Measurements from ENCODE around the gene LDLRAD4. TPM values are rescaled to one million over a fixed set of nuclear protein-coding genes. Genes with fewer than 3 reads are reported as not detected.

LDLRAD4 gene
- total RNA-seq, 1 donor: 0.43 TPM

DNA sequence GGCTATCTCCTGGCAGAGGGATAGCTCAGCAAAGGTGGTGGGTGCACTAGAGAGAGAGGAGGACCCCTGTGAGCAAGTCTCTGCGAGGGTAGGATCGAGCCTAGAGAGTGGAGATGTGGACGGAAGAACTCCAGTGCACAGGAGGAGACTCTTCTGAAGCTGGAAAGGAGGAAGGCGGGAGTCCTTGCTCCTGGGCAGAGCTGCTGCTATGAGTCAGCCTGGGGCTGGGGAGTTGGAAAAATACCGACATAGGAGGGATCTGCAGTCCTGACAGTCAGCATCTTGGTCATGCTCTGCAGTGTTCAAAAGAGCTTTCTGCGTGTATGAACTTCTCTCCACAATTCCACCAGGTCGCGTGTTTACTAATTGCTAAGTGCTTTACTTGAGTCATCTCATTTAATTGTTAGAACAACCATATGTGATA is 233.8 kb downstream of the LDLRAD4 start:
- H3K4me3 ChIP-seq (ENCODE audit: low read depth, low read length): no peak overlapping the region
- no peak for TF ChIP-seq CTCF (IDR thresholded peaks at IDR 0.05; ENCODE audit: insufficient read depth, low read depth, low read length)
- peak; percentile 49 for DNase-seq (ENCODE audit: low read depth)

GRCh38 chr18:13452871-13453680 is 234.5 kb downstream of the LDLRAD4 start:
- no peak overlapping the region for H3K4me3 ChIP-seq (ENCODE audit: low read depth, low read length)
- no peak for TF ChIP-seq CTCF (IDR thresholded peaks at IDR 0.05; ENCODE audit: insufficient read depth, low read depth, low read length)
- DNase-seq (ENCODE audit: low read depth): no peak

DNA sequence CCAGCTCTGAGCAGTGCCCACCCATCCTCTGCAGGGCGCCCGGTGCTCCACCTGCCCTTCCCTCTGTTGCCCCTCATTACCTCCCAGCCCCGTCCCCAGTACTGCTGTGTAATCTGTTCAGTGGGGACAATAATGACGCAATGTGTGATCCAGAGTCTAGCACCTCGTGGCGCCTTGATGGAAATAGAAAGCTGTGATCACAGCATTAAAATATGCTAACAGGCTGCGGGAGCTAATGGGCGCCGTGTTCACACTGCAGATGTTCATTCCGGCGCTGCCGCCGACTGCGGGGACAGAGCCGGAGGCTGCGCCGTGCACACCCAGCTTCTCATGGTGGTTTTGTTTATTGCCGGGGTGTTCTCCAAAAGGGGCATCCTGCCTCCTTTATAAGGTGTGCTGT is 235.2 kb downstream of the LDLRAD4 start:
- TF ChIP-seq CTCF (IDR thresholded peaks at IDR 0.05; ENCODE audit: insufficient read depth, low read depth, low read length): no peak
- no peak overlapping the region for H3K4me3 ChIP-seq (ENCODE audit: low read depth, low read length)
- no peak for DNase-seq (ENCODE audit: low read depth)

GRCh38 chr18:13454363-13455150 is 236.0 kb downstream of the LDLRAD4 start:
- H3K4me3 ChIP-seq (ENCODE audit: low read depth, low read length): no peak overlapping the region
- DNase-seq (ENCODE audit: low read depth): no peak
- TF ChIP-seq CTCF (IDR thresholded peaks at IDR 0.05; ENCODE audit: insufficient read depth, low read depth, low read length): no peak

DNA sequence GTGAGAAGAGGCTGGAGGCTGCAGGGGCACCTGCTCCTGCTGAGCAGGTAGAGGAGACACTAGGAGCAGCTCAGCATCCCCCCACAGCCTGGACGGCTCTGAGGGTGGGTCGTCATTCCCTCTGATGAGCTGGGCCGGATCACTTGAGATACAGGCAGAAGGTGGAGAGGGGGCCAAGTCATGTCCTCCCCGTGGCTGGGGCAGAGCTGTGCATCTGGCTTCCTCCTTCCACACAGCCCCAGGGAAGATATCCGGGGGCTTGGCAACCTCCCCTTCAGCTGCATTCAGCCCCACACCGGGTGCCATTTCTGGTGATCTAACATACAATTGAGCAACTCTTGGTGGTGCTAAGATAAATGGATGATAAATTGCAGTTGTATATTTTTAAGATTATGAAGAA is 236.9 kb downstream of the LDLRAD4 start:
- no peak overlapping the region for H3K4me3 ChIP-seq (ENCODE audit: low read depth, low read length)
- no peak for DNase-seq (ENCODE audit: low read depth)
- TF ChIP-seq CTCF (IDR thresholded peaks at IDR 0.05; ENCODE audit: insufficient read depth, low read depth, low read length): no peak

GRCh38 chr18:13455960-13456481 is 237.5 kb downstream of the LDLRAD4 start:
- no peak overlapping the region for H3K4me3 ChIP-seq (ENCODE audit: low read depth, low read length)
- no peak for DNase-seq (ENCODE audit: low read depth)
- no peak for TF ChIP-seq CTCF (IDR thresholded peaks at IDR 0.05; ENCODE audit: insufficient read depth, low read depth, low read length)

Measured in fibroblast of villous mesenchyme (primary cell).